WERI-Rb-1 (cell line): Measurements from ENCODE around the gene CCDC185.

Experiments
- DNase-seq: peaks from one replicate; pipeline ENCODE4 v3.0.0-alpha.2; 2020
- H3K27ac ChIP-seq: fragments of 250-450 bp; sonication (Bioruptor Pico); 2 replicates; pipeline ENCODE4 v1.5.1; 2020; ENCODE audit warnings: mild to moderate bottlenecking, moderate library complexity
- H3K27me3 ChIP-seq: fragments of 250-450 bp; sonication (Bioruptor Pico); 2 replicates; pipeline ENCODE4 v1.5.1; 2021; ENCODE audit warnings: mild to moderate bottlenecking, low read depth, moderate library complexity; ENCODE audit not compliant: insufficient read depth, severe bottlenecking
- H3K36me3 ChIP-seq: fragments of 250-450 bp; sonication (Bioruptor Pico); 2 replicates; pipeline ENCODE4 v1.5.1; 2020; ENCODE audit warnings: mild to moderate bottlenecking, moderate library complexity
- H3K4me3 ChIP-seq: 2 replicates; pipeline ENCODE4 v1.5.1; 2011; ENCODE audit warnings: low read depth, mild to moderate bottlenecking, control low read depth, low read length
- H3K9me3 ChIP-seq: fragments of 250-450 bp; sonication (Bioruptor Pico); 2 replicates; pipeline ENCODE4 v1.5.1; 2021; ENCODE audit warnings: mild to moderate bottlenecking, moderate library complexity; ENCODE audit not compliant: severe bottlenecking
- CTCF ChIP-seq: IDR thresholded peaks from 2 replicates; pipeline ENCODE4 v1.5.1; 2011; ENCODE audit warnings: low read depth, mild to moderate bottlenecking, control low read depth, inconsistent platforms, low read length

Gene CCDC185

GRCh38 chr1:223444411-223444810 is 51.2 kb downstream of the CCDC185 start:
- H3K27ac ChIP-seq: no peak overlapping the region
- H3K36me3 ChIP-seq: no peaks in the 10 kb centered on the region
- no peak for TF ChIP-seq CTCF
- H3K27me3 ChIP-seq: no peaks in the 10 kb centered on the region
- no peak overlapping the region for H3K4me3 ChIP-seq
- no peak for DNase-seq
- H3K9me3 ChIP-seq: no peaks in the 10 kb centered on the region
